ENCODE results near the gene ZFAND3.

The ZFAND3 gene

DNA sequence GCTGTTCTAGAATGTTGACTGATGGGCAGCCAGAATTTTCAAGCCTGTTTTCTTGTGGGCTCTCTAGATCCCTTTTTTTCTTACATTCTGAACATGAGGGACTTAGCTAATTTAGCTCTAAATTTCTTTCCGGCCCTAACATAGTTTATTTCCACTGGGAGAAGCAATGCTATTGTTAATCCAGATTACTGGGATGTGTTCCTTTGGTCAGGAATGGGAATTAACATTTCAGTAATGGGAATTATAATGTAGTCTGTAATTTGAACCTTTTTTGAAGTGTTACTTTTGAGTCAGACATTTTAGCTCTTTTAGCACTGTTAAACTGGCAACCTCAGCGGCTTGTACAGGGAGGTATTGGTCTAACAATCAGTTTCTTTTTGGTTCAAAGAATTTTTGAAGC is 7.5 kb downstream of the ZFAND3 start:
- no peak for DNase-seq (ENCODE audit: low read depth in 2 of 3, low spot score in 1 of 3)

DNA sequence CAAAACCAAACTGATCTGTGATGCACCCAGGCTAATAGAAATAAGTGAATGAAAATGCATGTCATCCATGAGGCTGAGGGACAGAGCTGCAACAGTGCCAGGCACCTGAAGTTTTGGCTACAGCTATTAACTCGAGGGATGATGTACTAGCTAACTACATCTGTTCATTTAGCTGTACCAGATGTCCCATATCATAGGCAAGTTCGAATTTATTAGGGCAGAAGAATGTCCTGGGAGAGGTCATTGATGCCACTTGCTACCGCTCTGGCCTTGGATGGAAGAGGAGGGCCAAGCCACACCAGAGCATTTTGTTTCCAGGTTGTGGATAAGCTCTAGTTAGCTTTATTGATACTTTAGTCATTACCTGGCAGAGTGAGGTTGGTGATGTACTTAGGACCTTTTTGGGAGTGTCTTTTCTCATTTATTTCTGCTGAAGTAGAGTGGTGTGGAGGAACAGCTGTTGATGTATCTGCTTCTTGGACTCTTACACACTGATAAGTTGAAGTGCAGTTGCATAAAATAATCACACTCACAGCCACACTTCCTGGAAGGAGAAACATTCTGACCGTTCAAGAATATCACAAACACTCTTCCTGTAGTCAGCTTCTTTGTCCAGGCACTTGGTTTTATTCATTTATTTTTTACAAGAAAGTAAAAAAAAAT is 8.2 kb downstream of the ZFAND3 start:
- DNase-seq (ENCODE audit: low read depth in 2 of 3, low spot score in 1 of 3), result no peak

DNA sequence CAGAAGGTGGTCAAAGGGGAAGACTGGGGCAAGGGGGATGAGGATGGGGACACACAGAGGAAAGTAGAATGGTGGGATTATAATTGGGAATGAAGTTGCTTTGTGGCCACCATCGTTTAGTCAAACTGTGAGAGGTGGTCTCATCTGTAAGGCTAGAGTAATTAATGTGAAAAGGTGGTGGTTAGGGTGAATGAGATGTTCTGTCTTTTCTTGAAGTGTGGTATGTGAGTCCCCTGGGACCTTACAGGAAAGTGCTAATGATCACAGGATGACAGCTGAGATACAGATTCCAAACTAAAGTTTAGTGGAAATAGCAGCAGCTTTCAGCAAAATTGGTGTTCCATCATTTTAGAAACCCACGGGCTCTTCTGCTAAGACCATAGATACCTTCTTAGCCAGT is 10.7 kb downstream of the ZFAND3 start:
- no peak for DNase-seq (ENCODE audit: low read depth in 2 of 3, low spot score in 1 of 3)

DNA sequence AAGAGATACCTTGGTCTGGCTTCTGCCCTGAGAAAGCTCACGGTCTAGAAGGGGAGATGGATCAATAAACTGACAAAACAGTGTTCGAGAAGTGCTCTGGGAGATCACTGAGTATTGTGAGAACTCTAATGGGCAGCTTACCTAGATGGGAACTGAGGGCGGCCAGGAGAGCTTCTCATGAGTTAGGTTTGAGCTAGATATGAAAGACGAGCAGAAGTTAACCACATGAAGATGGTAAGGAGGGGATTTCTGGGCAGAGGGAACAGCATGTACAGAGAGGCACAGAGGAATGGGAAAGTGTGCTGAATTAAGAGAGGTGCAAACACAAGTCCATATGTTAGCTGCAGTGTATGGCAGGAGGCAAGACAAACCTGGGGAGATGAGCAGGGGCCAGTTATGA is 11.9 kb downstream of the ZFAND3 start:
- DNase-seq (ENCODE audit: low read depth in 2 of 3, low spot score in 1 of 3), result no peak

DNA sequence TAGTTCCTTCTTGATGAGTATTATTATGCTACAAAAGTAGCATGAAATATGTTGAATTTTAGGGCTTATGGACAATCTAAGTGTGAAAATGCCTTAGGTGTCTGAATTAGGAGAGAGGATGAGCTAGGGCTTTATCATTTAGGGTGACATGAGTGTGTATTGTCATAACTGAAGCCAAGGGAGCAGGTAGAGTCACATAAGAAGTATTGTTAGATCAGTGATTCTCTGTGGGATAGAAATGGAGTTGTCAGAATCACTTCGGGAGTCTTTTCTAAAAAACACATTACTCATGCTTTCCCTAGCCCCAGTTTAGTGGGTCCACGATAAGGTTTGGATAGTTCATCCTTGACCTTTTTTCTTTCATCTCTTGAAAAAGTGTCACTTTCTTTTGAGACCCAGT is 16.4 kb downstream of the ZFAND3 start:
- DNase-seq (ENCODE audit: low read depth in 2 of 3, low spot score in 1 of 3), result no peak

DNA sequence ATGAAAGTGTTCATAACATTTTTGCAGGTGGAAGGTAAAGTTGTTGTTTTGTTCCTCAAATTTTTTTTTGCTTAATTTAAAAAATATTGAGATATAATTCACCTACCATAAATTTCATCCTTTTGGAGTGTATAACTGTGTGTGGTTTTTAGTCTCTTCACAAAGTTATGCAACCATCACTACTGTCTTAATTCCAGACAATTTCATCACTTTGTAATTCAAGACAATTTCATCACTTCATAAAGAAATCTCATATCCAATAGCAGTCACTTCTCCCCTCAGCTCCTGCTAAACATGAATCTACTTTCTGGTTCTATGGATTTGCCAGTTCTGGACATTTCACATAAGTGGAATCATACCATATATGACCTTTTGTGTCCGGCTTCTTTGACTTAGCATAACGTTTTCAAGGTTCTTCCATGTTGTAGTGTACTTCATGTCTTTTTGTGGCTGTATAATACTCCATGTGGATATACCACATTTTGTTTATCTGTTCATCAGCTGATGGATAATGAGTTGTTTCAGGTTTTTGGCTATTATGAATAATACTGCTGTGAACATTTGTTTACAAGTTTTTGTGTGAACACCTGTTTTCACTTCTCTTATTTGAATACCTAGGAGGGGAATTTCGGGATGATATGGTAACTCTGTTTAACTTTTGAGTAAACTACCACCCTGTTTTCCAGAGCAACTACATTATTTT is 18.8 kb downstream of the ZFAND3 start:
- no peak for DNase-seq (ENCODE audit: low read depth in 2 of 3, low spot score in 1 of 3)

DNA sequence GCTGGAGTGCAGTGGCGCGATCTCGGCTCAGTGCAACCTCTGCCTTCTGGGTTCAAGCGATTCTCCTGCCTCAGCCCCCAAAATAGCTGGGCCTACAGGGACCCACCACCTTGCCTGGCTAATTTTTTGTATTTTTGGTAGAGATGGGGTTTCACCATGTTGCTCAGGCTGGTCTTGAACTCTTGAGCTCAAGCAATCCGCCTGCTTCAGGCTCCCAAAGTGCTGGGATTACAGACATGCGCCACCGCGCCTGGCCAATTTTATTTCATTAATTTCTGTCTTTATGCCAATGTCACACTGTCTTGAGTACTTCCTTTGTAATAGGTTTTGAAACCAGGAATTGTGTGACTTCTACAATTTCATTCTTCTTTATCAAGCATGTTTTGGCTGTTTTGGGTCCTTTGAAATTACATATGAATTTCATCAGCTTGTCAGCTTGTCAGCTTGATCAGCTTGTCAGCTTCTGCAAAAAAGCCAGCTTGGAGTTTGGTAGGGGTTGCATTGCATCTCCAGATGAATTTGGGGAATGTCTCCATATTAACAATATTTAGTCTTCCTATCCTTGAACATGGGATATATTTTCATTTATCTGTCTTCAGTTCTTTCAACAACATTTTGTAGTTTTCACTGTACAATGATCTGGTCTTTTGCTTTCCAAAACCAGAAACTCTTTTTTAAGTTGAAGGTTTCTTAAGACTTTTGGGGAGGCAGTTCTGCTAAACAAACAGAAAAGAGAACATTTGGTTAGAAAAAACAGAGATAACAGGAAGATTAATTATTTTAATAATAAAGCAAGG is 20.8 kb downstream of the ZFAND3 start:
- no peak for DNase-seq (ENCODE audit: low read depth in 2 of 3, low spot score in 1 of 3)

DNA sequence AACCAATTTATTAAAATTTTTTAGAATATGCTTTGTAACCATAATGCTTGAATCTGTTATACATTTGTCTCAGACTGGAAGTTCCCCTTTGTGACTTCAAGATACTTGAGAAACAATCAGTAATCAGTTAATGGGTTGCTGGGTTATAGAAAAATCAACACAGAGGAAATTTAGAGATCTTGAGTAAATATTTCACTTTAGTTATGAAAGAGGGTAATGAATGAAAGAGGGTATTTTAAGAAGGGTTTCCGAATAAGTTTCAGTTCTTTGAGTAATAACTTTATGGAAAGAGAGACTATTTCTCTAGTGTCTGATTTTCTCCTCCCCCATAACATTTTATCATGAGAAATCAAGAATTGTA is 21.4 kb downstream of the ZFAND3 start:
- no peak for DNase-seq (ENCODE audit: low read depth in 2 of 3, low spot score in 1 of 3)

DNA sequence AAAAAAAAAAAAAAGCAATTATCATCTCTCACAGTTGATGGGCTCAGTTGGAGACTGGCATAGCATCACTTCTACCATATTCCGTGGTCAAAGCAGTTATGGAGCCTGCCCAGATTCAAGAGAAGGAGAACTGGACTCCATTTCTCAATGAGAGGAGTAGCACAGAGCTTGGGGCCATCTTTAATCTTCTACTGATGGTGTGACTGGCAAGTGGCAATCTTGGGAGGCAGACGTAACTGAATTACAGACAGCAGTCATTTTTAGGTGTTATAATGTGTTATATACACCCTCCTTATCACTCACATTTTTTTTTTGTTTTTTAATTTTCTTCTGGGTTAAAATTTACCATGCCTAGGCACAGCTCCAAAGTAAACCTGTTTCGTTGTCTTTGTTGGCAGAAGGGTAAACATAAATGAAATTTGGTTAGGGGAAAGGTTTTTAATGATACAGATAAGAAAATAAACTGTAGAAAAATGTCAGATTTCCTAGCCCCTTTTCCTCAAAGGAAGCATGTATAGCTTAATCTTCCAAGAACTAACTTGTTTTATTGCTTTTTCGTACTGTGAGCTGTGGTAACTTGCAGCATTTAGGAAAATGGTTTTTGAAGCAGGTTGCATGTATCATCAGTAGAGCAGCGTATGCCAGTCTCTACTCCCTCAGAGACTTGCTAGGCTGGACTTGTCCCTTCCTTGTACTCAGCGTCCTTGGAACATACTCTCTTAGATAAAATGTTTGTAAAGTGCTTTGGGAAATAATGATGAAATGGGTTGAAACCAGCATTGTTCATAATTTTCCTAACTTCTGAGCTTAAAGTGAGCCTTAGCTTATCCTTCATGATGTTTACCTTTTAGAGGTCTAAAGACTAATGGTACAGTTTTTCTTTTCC is 25.7 kb downstream of the ZFAND3 start:
- DNase-seq (ENCODE audit: low read depth in 2 of 3, low spot score in 1 of 3), result no peak

DNA sequence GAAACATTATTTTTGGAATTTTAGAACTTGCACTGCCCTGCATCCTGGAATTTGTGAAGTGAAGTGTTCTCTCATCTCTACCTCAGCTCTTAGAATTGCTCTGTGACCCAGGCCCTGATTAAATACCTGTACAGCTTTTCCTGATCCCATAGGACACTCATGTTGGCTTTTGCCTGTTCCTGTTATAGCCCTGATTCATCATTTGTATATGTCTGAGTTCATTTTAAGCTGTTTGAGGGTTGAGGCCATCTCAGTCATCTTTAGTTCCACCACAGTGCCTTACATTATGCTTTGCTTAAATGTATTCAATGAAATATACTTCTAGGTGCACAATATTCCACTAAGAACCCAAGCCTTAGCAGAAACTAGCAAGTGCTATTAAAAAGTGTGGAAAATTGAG is 26.4 kb downstream of the ZFAND3 start:
- no peak for DNase-seq (ENCODE audit: low read depth in 2 of 3, low spot score in 1 of 3)

DNA sequence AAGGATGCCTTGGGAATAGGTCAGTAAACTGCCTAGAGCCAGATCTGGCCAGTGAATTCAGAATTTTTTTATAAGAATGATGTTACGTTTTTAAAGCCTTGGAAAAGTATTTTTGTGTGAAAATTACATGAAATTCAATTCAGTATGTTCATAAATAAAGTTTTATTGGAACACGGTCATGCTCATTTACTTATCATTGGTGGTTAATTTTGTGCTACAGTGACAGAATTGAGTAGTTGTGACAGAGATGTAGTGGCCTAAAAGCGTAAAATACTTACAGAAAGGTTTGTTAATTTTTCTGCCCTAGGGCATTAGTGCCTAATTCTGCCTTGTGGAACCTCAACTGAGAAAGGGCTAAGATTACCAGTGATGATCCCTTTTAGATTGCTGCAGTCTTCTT is 28.2 kb downstream of the ZFAND3 start:
- no peak for DNase-seq (ENCODE audit: low read depth in 2 of 3, low spot score in 1 of 3)

DNA sequence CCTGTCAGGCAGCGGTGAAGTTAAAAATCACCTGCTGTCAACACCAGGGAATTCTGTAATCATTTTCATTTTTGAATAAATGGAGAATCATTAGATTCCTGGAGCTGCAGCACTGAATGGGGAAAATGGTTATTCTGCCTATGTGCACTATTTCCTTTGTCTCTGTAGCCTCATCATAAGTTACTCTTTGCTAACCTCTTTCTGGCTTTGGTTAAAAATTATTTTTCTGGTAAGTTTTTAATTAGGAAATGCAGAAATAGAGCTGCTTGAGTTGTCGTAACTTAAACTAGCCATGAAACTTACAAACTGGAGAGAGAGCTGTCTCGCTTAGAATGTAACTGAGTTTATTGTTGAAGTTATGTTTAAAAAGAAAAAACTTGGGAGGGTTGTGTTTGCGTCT is 28.8 kb downstream of the ZFAND3 start:
- no peak for DNase-seq (ENCODE audit: low read depth in 2 of 3, low spot score in 1 of 3)

DNA sequence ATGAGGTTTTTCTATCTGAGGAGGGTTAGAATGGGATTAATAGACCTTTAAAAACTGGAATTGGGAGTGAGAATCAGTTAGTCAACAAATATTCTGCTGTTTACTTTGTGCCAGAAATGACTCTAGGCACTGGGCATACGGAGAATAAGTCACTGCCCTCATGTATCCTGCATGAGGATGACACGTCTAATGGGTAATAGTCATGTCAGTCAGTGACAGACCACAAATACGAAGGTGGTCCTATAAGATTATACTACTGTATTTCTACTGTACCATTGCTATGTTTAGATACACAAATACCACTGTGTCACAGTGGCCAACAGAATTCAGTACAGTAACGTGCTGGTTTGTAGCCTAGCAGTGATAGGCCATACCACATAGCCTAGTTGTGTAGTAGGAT is 30.7 kb downstream of the ZFAND3 start:
- DNase-seq (ENCODE audit: low read depth in 2 of 3, low spot score in 1 of 3), result no peak

DNA sequence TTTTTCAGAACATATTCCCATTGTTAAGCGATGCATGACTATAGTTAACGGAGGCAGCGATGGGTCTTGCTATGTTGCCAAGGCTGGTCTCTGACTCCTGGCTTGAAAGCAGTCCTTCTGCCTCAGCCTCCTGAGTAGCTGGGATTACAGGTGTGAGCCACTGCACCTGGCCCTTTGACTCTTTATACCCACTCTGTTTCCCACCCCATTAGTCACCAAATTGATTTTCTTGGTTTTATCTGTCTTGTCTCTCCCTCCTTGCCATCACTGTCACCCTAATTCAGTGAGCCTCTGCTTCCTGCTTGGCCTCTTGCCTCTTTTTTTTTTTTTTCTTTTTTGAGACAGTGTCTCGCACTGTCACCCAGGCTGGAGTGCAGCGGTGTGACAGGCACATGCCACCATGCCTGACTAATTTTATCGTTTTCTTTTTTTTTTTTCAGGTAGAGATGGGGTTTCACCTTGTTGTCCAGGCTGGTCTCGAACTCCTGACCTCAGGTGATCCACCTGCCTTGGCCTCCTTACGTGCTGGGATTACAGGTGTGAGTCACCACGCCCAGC is 31.3 kb downstream of the ZFAND3 start:
- no peak for DNase-seq (ENCODE audit: low read depth in 2 of 3, low spot score in 1 of 3)

DNA sequence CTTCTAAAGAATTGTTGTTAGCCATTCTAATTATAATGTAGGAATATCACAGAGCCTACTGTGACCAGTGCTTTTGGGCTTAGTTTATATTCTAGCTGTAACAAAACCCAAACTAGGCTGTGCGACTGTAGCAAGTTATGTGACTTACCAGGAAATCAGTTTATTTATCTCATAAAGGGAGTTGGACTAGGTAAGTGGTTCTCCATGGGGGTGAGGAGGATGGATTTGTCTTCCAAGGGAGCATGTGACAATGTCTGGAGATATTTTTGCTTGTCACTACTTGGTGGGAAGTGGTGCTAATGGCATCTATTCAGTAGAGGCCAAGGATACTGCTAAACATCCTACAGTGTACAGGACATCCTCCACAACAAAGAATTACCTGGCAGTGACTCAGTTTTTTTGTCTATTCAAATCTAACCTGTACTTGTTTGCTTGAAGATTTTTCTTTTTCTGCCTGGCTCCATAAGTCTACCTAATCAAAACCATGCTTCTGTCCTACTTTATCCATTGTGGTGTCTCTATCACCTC is 32.5 kb downstream of the ZFAND3 start:
- no peak for DNase-seq (ENCODE audit: low read depth in 2 of 3, low spot score in 1 of 3)

DNA sequence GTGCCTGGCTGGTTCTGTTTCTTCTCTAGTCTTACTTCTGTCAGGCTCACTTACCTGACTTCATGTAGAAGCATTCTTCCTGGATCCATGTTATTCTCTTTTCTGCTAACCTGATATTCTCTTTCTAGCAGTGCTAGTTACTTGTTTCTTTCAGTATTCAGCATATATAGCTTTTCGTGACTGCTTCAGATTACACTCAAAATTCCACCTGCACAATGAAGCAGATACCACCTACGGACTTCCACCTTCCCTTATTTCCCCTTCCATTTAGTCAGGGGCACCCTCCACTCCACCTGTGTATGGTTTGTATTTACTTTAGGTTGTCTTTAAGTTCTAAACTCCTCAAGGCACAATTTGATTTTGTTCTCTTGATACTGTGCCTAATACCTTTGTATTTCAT is 36.8 kb downstream of the ZFAND3 start:
- no peak for DNase-seq (ENCODE audit: low read depth in 2 of 3, low spot score in 1 of 3)

DNA sequence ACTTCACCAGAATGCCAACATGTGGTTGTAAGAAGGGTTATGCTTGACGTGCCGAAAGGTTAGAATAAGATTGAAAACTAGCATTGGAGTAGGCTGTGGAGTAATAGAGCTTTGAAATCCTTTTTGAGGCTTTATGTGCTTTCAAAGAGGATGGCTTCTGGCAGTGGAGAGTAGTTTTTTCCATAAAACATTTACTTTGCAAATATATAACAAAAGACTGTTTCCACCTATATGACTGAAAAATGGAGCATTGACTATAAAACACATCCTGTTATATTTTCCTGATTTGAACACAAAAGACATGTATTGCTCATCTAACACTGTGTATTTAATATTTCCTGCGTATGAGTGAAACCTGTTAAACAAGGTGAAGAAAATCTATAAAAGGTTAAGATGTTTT is 38.8 kb downstream of the ZFAND3 start:
- DNase-seq (ENCODE audit: low read depth in 2 of 3, low spot score in 1 of 3), result no peak

DNA sequence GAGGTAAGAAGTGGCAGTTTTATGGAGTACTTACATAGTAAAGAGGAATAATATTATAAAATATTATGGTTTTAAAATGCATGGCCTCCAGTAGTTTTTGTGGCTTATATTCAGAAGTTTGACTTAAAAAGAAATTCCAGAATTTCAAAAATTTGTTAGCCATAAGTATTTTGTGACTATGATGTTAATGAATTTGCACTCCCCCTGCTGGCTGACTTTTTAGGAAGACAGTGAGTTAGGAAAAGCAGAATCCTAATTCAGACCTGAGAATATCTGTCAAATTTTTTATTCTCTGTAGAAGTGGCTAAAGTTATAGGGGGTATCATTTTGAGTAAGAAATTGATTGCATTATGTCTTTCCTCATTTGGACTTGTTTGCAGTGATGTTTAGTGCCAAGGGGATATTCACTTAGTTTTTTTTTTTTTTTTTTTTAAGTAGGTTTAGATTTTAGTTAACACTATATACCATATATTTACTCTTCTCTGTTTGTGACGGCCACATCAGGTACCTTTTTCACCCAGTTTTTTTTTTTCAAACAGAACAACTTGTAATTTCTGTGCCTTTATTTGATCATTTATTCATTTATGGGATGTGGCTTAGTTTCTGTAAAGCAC is 40.8 kb downstream of the ZFAND3 start:
- no peak for DNase-seq (ENCODE audit: low read depth in 2 of 3, low spot score in 1 of 3)

DNA sequence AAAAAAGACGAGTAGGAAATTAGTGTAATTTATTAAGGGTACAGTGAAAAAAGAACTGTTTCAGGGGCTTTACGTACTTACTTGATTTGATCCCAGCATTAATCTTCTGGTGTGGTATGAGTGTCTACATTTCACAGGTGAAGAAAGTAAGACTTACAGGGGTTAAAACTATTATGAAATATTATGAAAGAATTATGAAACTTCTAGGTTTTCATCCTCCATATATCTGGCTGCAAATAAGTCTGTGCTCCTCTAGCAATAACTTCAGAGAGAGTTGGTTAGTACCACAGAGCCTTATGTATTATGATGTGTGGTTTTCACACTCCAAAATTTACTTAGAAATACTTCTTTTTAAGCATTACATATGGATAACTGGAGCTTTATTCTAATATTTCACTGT is 41.9 kb downstream of the ZFAND3 start:
- DNase-seq (ENCODE audit: low read depth in 2 of 3, low spot score in 1 of 3), result no peak

DNA sequence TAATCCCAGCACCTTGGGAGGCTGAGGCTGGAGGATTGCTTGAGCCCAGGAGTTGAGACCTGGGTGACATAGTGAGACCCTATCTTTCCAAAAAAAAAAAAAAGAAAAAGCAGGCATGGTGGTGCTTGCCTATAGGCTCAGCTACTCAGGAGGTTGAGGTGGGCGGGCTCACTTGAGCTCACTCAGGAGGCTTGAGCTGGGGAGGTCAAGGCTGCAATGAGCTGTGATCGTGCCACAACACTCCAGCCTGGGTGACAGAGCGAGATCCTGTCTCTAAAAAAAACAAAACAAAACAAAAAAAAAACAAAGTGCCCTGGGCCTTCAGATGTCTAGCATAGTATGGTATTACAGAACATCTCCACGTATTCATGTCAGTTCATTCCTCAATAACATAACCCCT is 42.9 kb downstream of the ZFAND3 start:
- no peak for DNase-seq (ENCODE audit: low read depth in 2 of 3, low spot score in 1 of 3)
